NCI-H2029 treated with DMSO at 0.1 percent for 48 hours (cell line): Measurements from ENCODE around the gene LIPC.
"Not testable (repeated sequence)": the region's sequence is repeated elsewhere in the genome, so short reads cannot be mapped to it uniquely, and the experiment has no call there.

Source experiments
- DNase-seq: peaks from one replicate; lab custom pipeline; 2025; lab: John Stamatoyannopoulos, UW

LIPC gene

DNA sequence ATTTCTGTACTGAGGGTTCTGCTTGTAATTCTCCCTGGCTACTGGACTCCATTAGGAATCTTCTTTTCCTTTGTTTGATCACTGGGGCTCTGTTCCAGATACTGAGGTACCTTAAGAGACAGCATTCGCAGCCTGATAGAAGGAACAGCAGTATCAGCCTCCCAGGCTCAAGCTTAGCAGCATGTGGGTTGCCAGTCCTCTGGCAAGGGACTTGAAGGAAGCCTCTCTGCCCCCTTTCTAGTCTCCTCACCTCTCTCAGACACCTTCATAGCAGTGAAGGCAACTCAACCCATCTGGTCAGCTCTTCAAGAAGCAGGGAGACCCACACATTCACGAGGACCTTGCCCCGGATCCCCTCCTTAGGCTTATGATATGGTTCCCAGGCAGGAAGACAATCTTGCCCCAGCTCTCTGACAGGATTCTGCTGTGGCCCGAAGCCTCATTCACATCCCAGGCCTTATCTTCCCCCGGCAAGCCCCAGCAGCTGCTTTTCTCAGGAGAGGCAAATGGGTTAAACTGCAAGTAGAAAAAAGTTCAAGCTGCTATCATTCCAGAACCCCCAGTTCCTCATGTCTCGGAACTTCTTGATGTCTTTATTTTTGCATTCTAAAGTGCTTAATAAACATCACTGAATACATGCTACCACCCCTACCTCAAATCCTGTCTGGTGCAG lies 153.1 kb downstream of the LIPC start:
- no peak for DNase-seq

DNA sequence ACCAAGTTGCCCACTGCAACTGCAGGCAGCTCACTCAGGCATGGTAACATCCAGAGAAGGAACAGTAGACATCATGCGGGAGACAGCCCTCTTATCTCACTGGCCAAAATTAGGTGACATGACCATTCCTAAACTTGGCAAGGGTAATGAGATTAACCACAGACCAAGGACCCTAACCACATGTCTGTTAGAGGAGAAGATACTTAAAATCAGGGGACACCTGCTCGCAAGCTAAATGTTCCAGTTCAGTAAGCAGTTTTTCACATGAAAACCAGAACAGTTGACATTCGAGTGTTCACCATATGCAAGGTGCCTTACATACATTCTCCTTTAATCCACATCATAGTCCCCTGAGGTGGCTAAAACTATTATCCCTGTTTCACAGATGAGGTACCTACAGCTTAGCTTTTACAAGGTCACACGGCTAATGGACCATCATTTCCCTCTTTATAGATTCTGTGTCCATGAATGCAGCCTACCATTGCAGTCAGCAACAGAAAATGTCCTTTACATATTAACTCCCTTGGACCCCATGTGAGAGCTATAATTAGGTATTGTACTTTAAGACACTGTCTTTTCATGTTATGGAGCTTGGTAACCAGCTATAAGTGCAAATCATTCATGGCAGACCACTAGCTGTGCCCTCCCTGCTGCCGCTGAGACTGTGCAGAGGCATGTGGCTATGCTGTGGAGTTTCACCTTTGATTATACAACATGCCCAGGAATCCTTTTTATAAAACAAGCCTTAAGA lies 154.1 kb downstream of the LIPC start:
- DNase-seq: no peak

GRCh38 chr15:58587486-58587885 lies 155.7 kb downstream of the LIPC start:
- DNase-seq: no peak

GRCh38 chr15:58588096-58588495 lies 156.3 kb downstream of the LIPC start:
- DNase-seq: no peak

DNA sequence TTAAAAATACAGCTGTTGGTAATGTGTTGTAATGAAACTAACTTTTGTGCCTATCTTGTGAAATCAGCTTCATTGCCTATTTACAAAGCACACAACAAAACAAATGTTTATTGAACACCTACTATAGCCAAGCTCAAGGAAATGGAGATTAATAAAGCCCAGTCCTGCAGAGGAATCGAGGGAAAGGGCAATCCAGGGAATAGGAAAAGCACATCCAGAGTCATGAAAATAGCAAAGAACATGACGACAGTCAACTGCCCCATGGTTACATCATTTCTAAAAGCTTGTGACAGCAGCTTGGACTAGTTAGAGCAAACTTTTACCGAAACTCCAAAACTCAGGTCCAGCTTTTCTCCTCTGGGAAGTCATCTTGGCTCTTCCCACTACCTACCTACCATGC lies 157.3 kb downstream of the LIPC start:
- no peak for DNase-seq

DNA sequence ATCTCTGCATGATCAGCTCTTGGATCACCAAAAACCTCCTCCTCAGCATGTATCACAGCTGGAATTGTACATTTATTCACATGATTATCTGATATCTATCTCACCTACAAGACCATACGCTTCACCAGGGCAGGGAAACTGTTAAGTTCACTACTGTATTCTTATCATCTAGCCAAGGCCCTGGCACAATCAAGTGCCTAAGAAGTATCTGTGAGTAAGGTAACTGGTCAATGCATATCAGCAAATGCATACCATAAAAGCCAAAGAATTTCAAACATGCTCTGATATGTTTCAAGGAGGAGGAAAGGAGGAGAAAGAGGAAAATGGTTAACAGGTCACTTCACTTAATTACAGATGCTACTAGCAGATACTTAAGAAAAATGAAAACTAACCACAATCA lies 158.4 kb downstream of the LIPC start:
- DNase-seq: no peak

GRCh38 chr15:58590926-58591325 lies 159.1 kb downstream of the LIPC start:
- no peak for DNase-seq

GRCh38 chr15:58593870-58594269 lies 162.1 kb downstream of the LIPC start:
- DNase-seq: no peak

- no peak for DNase-seq
Observed at GRCh38 chr15:58594898-58595297, 163.1 kb downstream of the LIPC start.

DNA sequence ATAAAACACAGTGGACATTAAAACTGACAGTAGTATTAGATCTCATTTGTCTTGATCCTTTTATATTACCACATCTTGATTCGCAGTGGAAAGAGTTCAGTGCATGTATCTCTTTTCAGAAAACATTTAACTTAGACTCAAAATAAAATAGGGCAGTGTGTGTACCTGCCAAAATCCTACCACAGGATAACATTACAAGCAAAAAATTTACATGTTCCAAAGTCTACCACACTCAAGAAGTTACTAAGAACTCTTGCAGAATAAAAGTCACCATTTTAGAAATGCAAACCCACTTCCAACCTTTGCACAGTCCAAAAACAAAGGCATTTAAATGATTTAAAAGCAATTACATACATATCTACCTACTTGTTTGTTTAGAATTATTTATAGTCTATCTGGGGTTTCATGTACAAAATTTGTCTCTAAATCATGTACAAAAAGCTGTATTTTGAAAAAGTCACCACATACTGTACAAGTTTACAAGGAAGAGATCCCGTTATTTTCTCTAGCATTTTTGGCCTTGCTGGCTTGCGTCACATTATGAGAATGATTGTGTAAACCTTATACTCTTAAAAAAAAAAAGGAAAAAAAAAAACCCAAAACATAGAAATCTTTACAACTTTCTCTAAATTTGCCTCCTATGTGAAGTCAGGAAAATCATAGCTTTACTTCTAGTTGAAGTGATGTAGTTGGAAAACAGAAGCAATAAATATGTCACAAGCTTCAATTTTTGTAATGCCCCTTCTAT lies 163.9 kb downstream of the LIPC start:
- no peak for DNase-seq

DNA sequence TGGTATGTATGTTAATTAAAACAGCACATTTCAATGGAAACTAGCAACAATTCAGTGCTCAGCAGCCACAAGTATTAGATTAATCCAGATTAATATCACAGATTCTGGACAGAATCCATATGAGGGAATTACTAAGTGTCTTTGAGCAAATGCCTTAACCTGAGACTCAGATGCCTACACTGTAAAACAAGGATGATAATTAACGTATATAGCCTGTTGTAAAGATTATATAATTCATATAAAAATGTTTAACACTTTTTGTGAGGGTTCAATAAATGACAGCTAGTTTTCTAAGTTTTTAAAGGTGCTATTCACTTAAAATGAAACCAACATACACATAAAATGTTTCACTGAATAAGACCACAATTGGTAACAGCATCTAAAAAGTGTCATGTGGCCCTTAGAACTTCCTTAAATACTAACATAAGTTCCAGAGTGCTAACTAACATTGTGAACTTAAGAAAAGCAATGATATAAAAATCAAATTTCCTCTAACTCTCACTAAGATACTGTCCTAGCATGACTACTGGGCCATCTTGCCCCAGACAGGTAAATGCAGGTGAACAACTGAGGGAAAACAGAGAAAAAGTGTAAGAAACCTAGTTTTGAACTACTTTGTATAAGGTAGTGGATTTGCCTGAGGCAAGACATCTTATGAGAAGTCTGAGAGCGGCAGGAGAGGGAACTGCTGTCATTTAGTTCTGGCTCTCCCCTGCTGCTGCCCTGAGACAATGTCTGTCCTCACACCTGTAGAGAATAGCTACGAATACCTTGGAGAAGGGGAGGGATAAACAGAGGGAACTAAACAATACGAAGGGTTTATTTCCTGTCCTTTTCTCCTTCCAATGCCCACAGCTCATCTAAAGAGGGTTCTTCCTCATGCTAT lies 166.4 kb downstream of the LIPC start:
- DNase-seq: peak; percentile 43

DNA sequence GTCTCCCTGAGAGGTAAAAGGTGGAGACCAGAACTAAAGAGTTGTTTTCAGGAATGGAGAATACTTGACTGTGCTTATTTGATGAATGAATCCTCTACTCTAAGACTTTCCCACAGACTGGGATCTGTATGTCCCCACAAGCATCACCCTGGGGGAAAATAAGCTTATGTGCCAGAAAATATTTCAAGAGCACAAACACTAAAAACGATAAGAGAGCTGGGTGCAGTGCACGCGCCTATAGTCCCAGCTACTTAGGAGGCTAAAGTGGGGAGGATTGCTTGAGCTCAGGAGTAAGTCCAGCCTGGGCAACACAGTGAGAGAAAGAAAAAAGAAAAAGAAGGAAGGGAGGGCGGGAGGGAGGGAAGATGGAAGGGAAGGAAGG lies 167.0 kb downstream of the LIPC start:
- no peak for DNase-seq

DNA sequence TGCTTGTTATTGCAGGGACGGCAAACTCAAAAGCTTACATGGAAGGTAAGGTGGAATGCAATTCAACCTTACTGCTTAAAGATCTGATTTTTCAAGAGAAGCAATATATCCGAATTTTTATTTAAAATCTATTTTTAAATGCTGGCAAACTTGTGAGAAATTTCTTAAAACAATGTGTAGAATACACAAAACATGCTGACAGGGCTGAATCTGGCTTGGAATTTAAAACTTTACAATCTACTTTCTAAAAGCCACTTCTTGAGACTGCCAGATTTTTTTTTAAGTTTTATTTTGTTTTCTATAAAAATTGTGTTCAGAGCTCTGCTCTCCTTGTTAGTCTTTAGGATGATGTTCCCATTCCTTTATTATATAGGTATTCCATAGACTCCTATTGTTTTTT lies 171.0 kb downstream of the LIPC start:
- no peak for DNase-seq

GRCh38 chr15:58603927-58604326 lies 172.1 kb downstream of the LIPC start:
- DNase-seq: not testable (repeated sequence)

DNA sequence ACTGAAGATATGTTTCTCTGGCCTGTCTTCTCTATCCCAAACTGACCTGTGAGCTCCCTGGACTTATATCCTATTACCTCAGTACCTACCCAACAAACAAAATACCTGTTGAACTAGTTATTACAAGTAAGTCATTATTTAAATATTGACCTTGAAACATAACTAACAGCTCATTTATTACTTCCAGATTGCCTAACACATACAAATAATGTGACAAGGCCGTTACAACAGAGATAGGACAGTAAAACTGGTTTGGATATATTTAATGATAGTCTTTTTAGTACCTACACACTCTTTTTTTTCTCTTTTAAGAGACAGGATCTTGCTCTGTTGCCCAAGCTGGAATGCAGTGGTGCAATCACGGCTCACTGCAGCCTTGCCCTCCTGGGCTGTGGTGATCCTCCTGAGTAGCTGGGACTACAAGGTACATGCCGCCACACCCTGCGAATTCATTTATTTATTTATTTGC lies 172.7 kb downstream of the LIPC start:
- no peak for DNase-seq

DNA sequence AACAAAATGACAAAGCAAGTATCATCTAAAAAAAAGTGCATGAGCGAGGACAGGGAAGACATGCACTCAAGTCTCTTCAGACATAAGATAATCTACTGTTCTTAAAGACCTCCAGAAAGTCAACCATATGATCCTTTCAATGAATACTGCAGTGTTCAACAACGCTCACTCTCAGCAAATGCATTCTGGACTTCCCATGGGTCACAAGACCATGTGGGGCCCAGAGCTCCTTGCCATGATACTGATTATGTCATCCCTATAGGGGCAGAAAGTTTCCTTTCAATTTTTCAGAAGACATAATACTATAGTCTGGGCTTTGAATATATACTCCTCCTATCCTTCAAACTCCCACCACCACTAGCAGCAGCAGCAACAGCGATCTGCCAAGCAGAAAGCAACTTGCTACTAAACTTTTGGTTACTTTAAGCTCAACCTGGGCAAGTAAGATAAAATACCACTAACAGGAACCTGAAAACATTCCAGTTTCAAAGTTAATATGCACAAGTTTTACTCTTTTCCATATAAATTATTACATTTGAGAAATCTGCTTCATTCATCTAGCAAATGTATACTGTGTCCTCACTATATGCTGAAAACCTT lies 174.2 kb downstream of the LIPC start:
- DNase-seq: no peak

DNA sequence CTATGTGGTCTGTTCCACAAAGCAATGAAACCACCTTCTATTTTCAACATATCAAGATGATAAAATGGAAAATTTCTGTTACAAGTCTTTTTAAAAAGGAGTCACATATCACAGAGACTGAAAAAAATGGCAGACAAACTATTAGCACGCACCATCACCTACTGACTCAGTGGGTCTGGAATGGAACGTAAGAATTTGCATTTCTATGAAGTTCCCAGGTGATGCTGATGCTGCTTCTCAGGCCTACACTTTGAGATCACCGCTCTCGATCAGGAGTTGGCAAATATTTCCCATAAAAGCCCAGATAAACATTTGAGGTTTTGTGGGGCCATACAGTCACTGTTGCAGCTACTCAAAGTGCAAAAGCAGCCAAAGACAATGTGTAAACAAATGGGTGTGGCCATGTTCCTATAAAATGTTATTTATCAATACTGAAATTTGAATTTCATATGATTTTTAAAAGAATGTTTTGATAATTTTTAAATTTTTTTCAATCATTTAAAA lies 174.8 kb downstream of the LIPC start:
- no peak for DNase-seq

DNA sequence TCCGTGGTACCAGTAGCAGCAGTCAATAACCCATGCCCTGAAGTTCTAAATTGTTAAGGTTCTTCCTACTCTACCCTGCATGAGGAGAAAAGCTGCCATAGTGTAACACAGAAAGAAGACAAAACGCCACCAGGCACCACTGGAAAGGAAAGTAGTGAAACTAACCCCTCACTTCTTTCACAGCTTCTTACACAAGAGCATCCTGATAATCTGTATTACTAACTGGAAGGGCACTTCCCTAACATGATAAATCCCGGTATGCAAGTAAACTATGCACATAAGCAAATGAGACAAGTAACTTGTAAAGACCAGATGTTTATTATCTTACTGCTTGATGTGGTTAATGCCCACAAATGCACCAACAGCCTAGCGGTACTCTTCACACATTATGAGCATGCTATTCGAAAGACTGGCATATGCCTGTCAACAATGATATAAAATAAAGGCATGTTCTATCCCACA lies 176.4 kb downstream of the LIPC start:
- DNase-seq: no peak

DNA sequence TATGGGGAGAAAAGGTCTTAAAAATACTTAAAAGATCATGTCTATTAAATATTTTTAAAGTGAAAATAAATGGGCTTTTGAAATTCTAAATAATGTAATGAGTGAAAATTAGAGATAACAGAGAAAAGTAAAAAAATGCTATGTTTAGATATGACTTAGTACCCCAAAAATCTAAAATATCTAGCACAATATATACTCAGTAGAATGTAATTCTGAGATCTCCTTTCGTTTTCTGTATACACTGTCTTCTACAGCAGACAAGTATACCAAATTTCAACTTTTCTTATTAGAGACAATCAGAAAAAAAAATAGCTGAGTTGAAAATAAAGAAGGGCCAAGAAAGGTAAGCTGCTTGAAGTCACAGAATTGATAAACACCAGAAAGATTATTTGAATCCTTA lies 176.9 kb downstream of the LIPC start:
- no peak for DNase-seq

DNA sequence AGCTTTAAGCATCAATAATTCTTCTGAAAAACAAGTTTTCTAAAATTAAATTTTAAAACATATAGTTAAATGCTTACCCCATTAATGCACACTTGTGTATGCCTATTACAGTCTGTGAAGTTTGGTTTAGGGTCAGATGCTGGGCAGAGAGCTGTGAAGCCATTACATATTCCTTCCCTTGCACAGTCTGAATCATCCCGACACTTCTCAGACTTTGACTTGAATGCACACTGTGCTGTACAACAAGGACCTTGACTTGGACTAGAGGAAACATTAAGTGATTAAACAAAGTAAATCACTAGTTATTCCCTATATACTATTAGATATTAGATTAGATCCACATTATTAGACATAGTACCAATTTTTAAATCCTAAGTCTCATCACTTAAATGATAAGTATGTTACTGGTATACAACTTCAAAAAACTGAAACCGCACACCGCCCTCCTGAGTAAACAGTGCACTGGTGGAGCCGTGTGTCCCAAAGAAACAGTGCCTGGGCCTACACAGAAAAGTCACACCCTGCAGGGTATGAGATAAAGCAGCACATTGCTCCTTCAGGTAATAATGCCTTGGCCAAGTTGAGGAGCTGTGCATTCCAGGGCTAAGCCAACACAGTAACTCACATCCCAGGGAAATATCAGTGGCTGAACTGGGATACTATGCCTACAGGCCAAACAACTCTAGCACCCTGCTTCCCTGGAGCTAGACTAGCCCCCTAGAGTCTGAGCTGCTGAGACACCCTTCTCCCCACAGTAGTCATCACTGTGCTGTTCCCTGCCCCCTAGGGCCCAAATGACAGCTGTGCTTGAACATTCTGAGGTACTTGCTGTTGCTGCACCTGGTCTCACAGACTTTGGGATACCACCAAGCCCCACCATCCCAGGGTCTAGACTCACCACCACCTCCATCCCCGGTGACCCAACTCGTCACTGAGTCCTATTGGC lies 180.2 kb downstream of the LIPC start:
- DNase-seq: no peak
